Measurements from ENCODE around the gene AGRP. TPM values are rescaled to one million over a fixed set of nuclear protein-coding genes. Genes with fewer than 3 reads are reported as not detected.

AGRP gene
- total RNA-seq, 2 donors from 2014 or later = not detected

DNA sequence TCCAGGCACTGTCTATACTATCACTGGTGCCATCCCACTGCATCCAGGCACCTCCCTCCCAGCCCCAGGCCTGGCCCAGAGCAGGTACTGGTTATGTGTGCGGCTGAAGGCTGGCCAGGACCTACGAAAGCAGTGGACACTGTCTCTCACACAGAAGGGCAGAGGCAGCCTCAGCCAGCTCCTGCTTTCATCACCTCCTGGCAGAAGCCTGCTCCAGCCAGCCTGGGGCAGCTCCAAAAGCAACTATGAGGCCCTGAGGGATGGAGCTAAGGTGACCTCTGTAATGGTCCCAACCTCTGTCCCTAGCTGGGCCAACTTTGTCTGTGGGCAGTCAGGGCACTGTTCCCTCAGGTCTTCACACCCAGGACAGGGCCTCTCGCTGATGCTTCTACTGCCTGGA is 33.6 kb downstream of the AGRP start:
- no peaks in the 10 kb centered on the region for H3K9me3 Mint-ChIP-seq
- no peak overlapping the region for H3K4me3 Mint-ChIP-seq
- Histone ChIP-seq H3K9ac (ENCODE audit: extremely low read depth, low read length, poor library complexity, severe bottlenecking) (no peak overlapping the region), H3K9me3 (ENCODE audit: control insufficient read depth, low read length) (no peaks in the 10 kb centered on the region), H3K36me3 (ENCODE audit: control insufficient read depth, insufficient read depth, low read length) (peaks cover 30% of the 10 kb centered on the region), H3K4me1 (ENCODE audit: control insufficient read depth, insufficient read depth, low read length) (no peaks in the 10 kb centered on the region), H3K27ac (ENCODE audit: low read depth, low read length) (no peak overlapping the region), H3K27me3 (ENCODE audit: control insufficient read depth, insufficient read depth, low read length, poor library complexity, severe bottlenecking) (no peaks in the 10 kb centered on the region), H3K4me3 (ENCODE audit: low read length) (no peak overlapping the region)
- no peak overlapping the region for H3K27ac Mint-ChIP-seq
- 94 to 100% methylated on average over 3 of the region's 3 CpGs for WGBS, 2 experiments (ENCODE audit: insufficient coverage in 1 of 2, insufficient read length in 1 of 2)
- DNase-seq = no peak
- H3K27me3 Mint-ChIP-seq (ENCODE audit: insufficient read depth) = no peaks in the 10 kb centered on the region
- H3K4me1 Mint-ChIP-seq = no peaks in the 10 kb centered on the region
- H3K36me3 Mint-ChIP-seq (ENCODE audit: low read depth) = peaks cover 28% of the 10 kb centered on the region
- TF ChIP-seq, protein P1, sequence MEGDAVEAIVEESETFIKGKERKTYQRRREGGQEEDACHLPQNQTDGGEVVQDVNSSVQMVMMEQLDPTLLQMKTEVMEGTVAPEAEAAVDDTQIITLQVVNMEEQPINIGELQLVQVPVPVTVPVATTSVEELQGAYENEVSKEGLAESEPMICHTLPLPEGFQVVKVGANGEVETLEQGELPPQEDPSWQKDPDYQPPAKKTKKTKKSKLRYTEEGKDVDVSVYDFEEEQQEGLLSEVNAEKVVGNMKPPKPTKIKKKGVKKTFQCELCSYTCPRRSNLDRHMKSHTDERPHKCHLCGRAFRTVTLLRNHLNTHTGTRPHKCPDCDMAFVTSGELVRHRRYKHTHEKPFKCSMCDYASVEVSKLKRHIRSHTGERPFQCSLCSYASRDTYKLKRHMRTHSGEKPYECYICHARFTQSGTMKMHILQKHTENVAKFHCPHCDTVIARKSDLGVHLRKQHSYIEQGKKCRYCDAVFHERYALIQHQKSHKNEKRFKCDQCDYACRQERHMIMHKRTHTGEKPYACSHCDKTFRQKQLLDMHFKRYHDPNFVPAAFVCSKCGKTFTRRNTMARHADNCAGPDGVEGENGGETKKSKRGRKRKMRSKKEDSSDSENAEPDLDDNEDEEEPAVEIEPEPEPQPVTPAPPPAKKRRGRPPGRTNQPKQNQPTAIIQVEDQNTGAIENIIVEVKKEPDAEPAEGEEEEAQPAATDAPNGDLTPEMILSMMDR (conservative IDR thresholded peaks at IDR 0.05) = no peak

- Mint-ChIP-seq H3K36me3 (ENCODE audit: low read depth) (peaks cover 28% of the 10 kb centered on the region), H3K4me3 (no peak overlapping the region), H3K27me3 (ENCODE audit: insufficient read depth) (no peaks in the 10 kb centered on the region), H3K9me3 (no peaks in the 10 kb centered on the region), H3K4me1 (no peaks in the 10 kb centered on the region), H3K27ac (no peak overlapping the region)
- H3K9ac ChIP-seq (ENCODE audit: extremely low read depth, low read length, poor library complexity, severe bottlenecking) = no peak overlapping the region
- 95 to 100% methylated on average over 1 to 2 of the region's 2 CpGs for WGBS, 2 experiments (ENCODE audit: insufficient coverage in 1 of 2, insufficient read length in 1 of 2)
- no peaks in the 10 kb centered on the region for H3K27me3 ChIP-seq (ENCODE audit: control insufficient read depth, insufficient read depth, low read length, poor library complexity, severe bottlenecking)
- TF ChIP-seq, protein P1 (conservative IDR thresholded peaks at IDR 0.05) = no peak
- no peak for DNase-seq
- no peak overlapping the region for H3K4me3 ChIP-seq (ENCODE audit: low read length)
- no peak overlapping the region for H3K27ac ChIP-seq (ENCODE audit: low read depth, low read length)
- peaks cover 30% of the 10 kb centered on the region for H3K36me3 ChIP-seq (ENCODE audit: control insufficient read depth, insufficient read depth, low read length)
- H3K4me1 ChIP-seq (ENCODE audit: control insufficient read depth, insufficient read depth, low read length) = no peaks in the 10 kb centered on the region
- no peaks in the 10 kb centered on the region for H3K9me3 ChIP-seq (ENCODE audit: control insufficient read depth, low read length)
Observed at GRCh38 chr16:67449336-67449735, 34.0 kb downstream of the AGRP start.

DNA sequence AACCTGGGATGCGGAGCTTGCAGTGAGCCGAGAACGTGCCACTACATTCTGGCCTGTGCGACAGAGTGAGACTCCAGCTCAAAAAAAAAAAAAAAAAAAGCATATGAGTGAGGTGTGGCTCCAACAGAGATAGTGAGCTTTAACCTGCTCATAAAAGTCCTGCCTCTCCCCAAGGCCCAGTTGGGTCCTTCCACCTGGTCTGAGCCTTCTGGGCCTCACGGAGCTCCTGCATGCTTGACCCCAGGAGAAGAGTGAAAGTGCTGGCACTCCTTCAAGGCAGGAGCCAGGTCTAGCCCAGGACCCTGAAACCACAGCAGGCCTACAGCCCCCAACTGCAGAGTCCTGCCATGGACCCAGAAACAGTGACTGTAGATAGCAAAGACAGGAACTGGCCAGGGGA is 34.8 kb downstream of the AGRP start:
- no peak overlapping the region for H3K27ac ChIP-seq (ENCODE audit: low read depth, low read length)

More for the DNA sequence above, 34.8 kb downstream of the AGRP start:
- Histone ChIP-seq H3K4me3 (ENCODE audit: low read length) (no peak overlapping the region), H3K4me1 (ENCODE audit: control insufficient read depth, insufficient read depth, low read length) (no peaks in the 10 kb centered on the region), H3K36me3 (ENCODE audit: control insufficient read depth, insufficient read depth, low read length) (peaks cover 30% of the 10 kb centered on the region), H3K9me3 (ENCODE audit: control insufficient read depth, low read length) (no peaks in the 10 kb centered on the region), H3K9ac (ENCODE audit: extremely low read depth, low read length, poor library complexity, severe bottlenecking) (no peak overlapping the region), H3K27me3 (ENCODE audit: control insufficient read depth, insufficient read depth, low read length, poor library complexity, severe bottlenecking) (no peaks in the 10 kb centered on the region)
- Mint-ChIP-seq H3K9me3 (no peaks in the 10 kb centered on the region), H3K4me3 (no peak overlapping the region), H3K27ac (no peak overlapping the region), H3K27me3 (ENCODE audit: insufficient read depth) (no peaks in the 10 kb centered on the region), H3K4me1 (peaks cover 3% of the 10 kb centered on the region), H3K36me3 (ENCODE audit: low read depth) (peaks cover 28% of the 10 kb centered on the region)
- 96 to 97% methylated on average over 4 to 5 of the region's 5 CpGs for WGBS, 2 experiments (ENCODE audit: insufficient coverage in 1 of 2, insufficient read length in 1 of 2)
- TF ChIP-seq, protein P1 (conservative IDR thresholded peaks at IDR 0.05) = no peak
- no peak for DNase-seq
